ENCODE measurements around the gene DDX47. TPM values are rescaled to one million over a fixed set of nuclear protein-coding genes. Genes with fewer than 3 reads are reported as not detected.
"Not testable (repeated sequence)": the region's sequence is repeated elsewhere in the genome, so short reads cannot be mapped to it uniquely, and the experiment has no call there.

The DDX47 gene
- total RNA-seq, 2 experiments from 2014 or later = 56.8 to 57.8 TPM

GRCh38 chr12:12810553-12811021 lies 2.6 kb upstream of the DDX47 start:
- CTCF ChIA-PET = interaction anchor here (0.8 to 1.6 kb wide), 3 partner anchors 22 to 401 kb away, joined by 3 to 16 read pairs (median 3); no protein-coding TSS in a partner anchor
- no peak for ATAC-seq
- Mint-ChIP-seq H3K9me3 (ENCODE audit: insufficient read depth) (no peaks in the 10 kb centered on the region), H3K36me3 (ENCODE audit: low read depth) (peaks cover 25% of the 10 kb centered on the region), H3K27ac (no peak overlapping the region), H3K4me1 (ENCODE audit: low read depth) (peaks cover 85% of the 10 kb centered on the region), H3K4me3 (no peak overlapping the region), H3K27me3 (ENCODE audit: low read depth) (no peaks in the 10 kb centered on the region)
- DNase-seq = no peak
- POLR2A ChIA-PET = interaction anchor here (1.1 to 1.2 kb wide), 2 partner anchors 24 to 453 kb away, joined by 3 to 5 read pairs; partner anchors contain the start of gene BORCS5

DNA sequence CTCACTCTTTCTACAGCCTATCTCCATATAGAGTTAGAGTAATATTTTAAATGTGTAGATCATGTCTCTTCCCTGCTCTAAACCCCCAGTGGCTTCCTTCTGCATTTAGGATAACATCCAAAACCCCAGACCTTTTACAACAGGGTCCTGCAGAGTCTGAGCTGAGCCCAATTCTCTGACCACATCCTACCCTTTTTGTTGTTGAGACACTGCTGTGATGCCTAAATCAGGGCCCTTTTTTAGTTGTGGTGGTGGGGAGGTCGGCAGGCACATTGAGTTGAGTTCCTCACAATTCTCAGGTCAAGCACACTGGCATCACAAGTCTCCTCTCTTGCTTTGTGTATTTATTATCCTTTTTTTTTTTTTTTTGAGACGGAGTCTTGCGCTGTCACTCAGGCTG lies 1.8 kb upstream of the DDX47 start:
- Mint-ChIP-seq H3K27me3 (ENCODE audit: low read depth) (no peaks in the 10 kb centered on the region), H3K27ac (peak overlapping the region; percentile 69), H3K9me3 (ENCODE audit: insufficient read depth) (no peaks in the 10 kb centered on the region), H3K4me3 (no peak overlapping the region), H3K4me1 (ENCODE audit: low read depth) (peaks cover 86% of the 10 kb centered on the region), H3K36me3 (ENCODE audit: low read depth) (peaks cover 32% of the 10 kb centered on the region)
- CTCF ChIA-PET = interaction anchor here (0.8 to 1.6 kb wide), 3 partner anchors 23 to 400 kb away, joined by 3 to 16 read pairs (median 3); no protein-coding TSS in a partner anchor
- POLR2A ChIA-PET = interaction anchor here (1.1 to 1.3 kb wide), 3 partner anchors 8 to 454 kb away, joined by 3 to 5 read pairs (median 4); partner anchors contain the start of gene BORCS5
- DNase-seq (peak; percentile 34), ATAC-seq (no peak)

DNA sequence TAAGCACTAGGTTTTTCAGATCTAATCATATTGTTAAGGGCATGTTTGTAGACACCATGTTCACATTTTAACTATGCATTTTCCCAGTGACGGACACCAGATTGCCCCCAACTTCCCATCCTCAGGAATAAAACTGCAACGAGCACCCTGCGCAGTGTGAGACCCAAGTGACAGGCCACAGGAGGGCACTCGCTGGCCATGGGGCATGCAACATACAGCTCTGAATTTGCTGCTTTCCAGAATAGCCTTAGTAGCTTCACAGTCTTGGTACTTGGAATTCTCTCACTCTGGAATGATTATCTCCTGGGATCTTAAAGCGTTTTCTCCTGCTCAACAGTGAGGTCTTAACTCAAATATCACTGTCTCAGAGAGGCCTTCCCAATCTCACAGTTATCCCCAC lies 972 bp upstream of the DDX47 start:
- Mint-ChIP-seq H3K4me3 (no peak overlapping the region), H3K9me3 (ENCODE audit: insufficient read depth) (no peaks in the 10 kb centered on the region), H3K36me3 (ENCODE audit: low read depth) (peaks cover 37% of the 10 kb centered on the region), H3K27me3 (ENCODE audit: low read depth) (no peaks in the 10 kb centered on the region), H3K4me1 (ENCODE audit: low read depth) (peaks cover 86% of the 10 kb centered on the region), H3K27ac (no peak overlapping the region)
- DNase-seq (no peak), ATAC-seq (no peak)
- ChIA-PET POLR2A (interaction anchor here (1.0 to 1.3 kb wide), 2 partner anchors 9 to 25 kb away, joined by 3 to 4 read pairs; no protein-coding TSS in a partner anchor), CTCF (interaction anchor here (0.9 to 5.0 kb wide), 7 partner anchors 9 to 75 kb away, joined by 4 to 65 read pairs (median 15); no protein-coding TSS in a partner anchor)

DNA sequence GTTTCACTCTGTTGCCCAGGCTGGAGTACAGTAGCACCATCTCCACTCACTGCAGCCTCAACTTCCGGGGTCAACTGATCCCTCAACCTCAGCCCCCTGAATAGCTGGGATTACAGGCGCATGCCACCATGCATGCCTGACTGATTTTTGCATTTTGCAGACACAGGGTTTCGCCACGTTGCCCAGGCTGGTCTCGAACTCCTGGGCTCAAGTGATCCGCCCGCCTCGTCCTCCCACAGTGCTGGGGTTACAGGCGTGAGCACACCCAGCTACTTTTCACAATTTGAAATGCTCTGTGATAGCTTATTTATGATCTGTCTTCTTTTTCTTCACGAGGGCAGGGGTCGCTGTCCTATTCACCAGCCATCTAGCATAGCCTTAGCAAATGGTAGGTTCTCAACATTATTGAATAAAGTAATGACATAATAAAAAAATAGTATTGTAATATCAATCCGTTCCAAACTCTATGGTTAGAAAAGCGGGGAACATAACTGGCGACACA lies 477 bp upstream of the DDX47 start:
- CTCF ChIA-PET = interaction anchor here (0.9 to 5.0 kb wide), 11 partner anchors 8 to 76 kb away, joined by 3 to 65 read pairs (median 4); no protein-coding TSS in a partner anchor

GRCh38 chr12:12817616-12818015 lies 4.5 kb downstream of the DDX47 start:
- H3K9me3 Mint-ChIP-seq (ENCODE audit: insufficient read depth) = no peaks in the 10 kb centered on the region
- ChIA-PET POLR2A (no interaction called here), CTCF (interaction anchor here (3.2 kb wide), 1 partner anchor 19 kb away, joined by 11 read pairs; no protein-coding TSS in a partner anchor)
- peaks cover 76% of the 10 kb centered on the region for H3K36me3 Mint-ChIP-seq (ENCODE audit: low read depth)
- H3K27me3 Mint-ChIP-seq (ENCODE audit: low read depth) = no peaks in the 10 kb centered on the region
- no peak for DNase-seq
- H3K4me1 Mint-ChIP-seq (ENCODE audit: low read depth) = peaks cover 55% of the 10 kb centered on the region
- no peak overlapping the region for H3K27ac Mint-ChIP-seq
- no peak for ATAC-seq
- no peak overlapping the region for H3K4me3 Mint-ChIP-seq

More for the DNA sequence above, 477 bp upstream of the DDX47 start:
- H3K27me3 Mint-ChIP-seq (ENCODE audit: low read depth) = no peaks in the 10 kb centered on the region
- peak overlapping the region; percentile 93 for H3K4me3 Mint-ChIP-seq
- ATAC-seq (no peak), DNase-seq (no peak)
- peaks cover 82% of the 10 kb centered on the region for H3K4me1 Mint-ChIP-seq (ENCODE audit: low read depth)
- POLR2A ChIA-PET = interaction anchor here (0.9 to 1.6 kb wide), 5 partner anchors 9 to 97 kb away, joined by 3 to 4 read pairs (median 3); no protein-coding TSS in a partner anchor
- H3K27ac Mint-ChIP-seq = peak overlapping the region; percentile 88
- H3K36me3 Mint-ChIP-seq (ENCODE audit: low read depth) = peaks cover 41% of the 10 kb centered on the region
- H3K9me3 Mint-ChIP-seq (ENCODE audit: insufficient read depth) = no peaks in the 10 kb centered on the region

DNA sequence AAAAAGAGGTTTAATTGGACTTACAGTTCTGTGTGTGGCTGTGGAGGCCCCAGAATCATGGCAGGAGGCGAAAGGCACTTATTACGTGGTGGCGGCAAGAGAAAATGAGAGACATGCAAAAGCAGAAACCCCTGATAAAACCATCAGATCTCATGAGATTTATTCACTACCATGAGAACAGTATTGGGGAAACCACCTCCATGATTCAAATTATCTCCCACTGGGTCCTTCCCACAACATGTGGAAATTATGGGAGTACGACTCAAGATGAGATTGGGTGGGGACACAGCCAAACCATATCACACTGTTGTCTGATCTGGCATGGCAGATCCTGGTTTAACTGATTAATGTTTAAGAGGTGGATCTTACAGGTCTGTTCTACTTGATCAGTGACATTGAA lies 5.6 kb downstream of the DDX47 start:
- ChIA-PET POLR2A (interaction anchor here (0.5 to 0.6 kb wide), 3 partner anchors 31 to 353 kb away, joined by 3 read pairs; no protein-coding TSS in a partner anchor), CTCF (interaction anchor here (1.4 kb wide), 1 partner anchor 30 kb away, joined by 9 read pairs; no protein-coding TSS in a partner anchor)
- no peaks in the 10 kb centered on the region for H3K9me3 Mint-ChIP-seq (ENCODE audit: insufficient read depth)
- no peak overlapping the region for H3K27ac Mint-ChIP-seq
- H3K4me3 Mint-ChIP-seq = no peak overlapping the region
- DNase-seq (no peak), ATAC-seq (no peak)
- H3K27me3 Mint-ChIP-seq (ENCODE audit: low read depth) = no peaks in the 10 kb centered on the region
- H3K36me3 Mint-ChIP-seq (ENCODE audit: low read depth) = peaks cover 80% of the 10 kb centered on the region
- peaks cover 48% of the 10 kb centered on the region for H3K4me1 Mint-ChIP-seq (ENCODE audit: low read depth)

GRCh38 chr12:12819221-12819620 lies 6.1 kb downstream of the DDX47 start:
- Mint-ChIP-seq H3K27me3 (ENCODE audit: low read depth) (no peaks in the 10 kb centered on the region), H3K36me3 (ENCODE audit: low read depth) (peaks cover 80% of the 10 kb centered on the region), H3K4me1 (ENCODE audit: low read depth) (peaks cover 43% of the 10 kb centered on the region), H3K9me3 (ENCODE audit: insufficient read depth) (no peaks in the 10 kb centered on the region), H3K27ac (no peak overlapping the region), H3K4me3 (no peak overlapping the region)
- no peak for DNase-seq
- no peak for ATAC-seq
- ChIA-PET CTCF (interaction anchor here (1.4 kb wide), 1 partner anchor 30 kb away, joined by 9 read pairs; no protein-coding TSS in a partner anchor), POLR2A (interaction anchor here (0.5 to 0.6 kb wide), 3 partner anchors 31 to 353 kb away, joined by 3 read pairs; no protein-coding TSS in a partner anchor)

DNA sequence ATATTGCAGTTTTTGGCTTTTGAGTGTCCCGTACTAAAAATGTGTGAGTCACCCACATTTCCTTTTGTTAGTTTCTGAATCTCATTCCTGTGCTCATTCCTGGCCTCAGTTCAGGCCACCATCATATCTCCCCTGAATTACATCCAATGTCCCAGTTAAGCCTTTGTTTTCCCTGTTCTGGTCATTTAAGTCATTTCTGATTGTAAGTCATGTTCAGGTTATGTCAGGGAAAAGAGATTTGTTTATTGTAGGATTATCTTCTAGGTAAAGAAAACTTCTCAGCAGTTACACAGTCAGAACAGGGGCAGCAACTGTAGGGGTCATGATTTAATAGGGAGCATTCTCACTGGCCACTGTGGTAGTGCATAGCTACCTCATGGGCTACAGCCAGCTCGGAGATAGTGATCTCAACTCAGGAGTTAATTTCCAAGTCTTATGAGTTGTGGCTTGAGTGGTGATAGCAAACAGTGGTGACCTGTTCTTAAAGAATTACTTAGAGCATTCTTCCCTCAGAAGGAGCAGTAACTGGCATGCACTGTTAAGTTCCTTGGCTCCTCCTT lies 6.7 kb downstream of the DDX47 start:
- Mint-ChIP-seq H3K9me3 (ENCODE audit: insufficient read depth) (no peaks in the 10 kb centered on the region), H3K4me1 (ENCODE audit: low read depth) (peaks cover 37% of the 10 kb centered on the region), H3K36me3 (ENCODE audit: low read depth) (peaks cover 78% of the 10 kb centered on the region), H3K27me3 (ENCODE audit: low read depth) (no peaks in the 10 kb centered on the region), H3K27ac (no peak overlapping the region), H3K4me3 (no peak overlapping the region)
- DNase-seq (no peak), ATAC-seq (no peak)
- ChIA-PET POLR2A (no interaction called here), CTCF (interaction anchor here (1.4 kb wide), 1 partner anchor 31 kb away, joined by 9 read pairs; no protein-coding TSS in a partner anchor)

- DNase-seq; H3K27ac Mint-ChIP-seq; H3K27me3 Mint-ChIP-seq (ENCODE audit: low read depth); POLR2A ChIA-PET; H3K4me3 Mint-ChIP-seq; H3K9me3 Mint-ChIP-seq (ENCODE audit: insufficient read depth); ATAC-seq: not testable (repeated sequence)
- Mint-ChIP-seq H3K36me3 (ENCODE audit: low read depth) (peaks cover 79% of the 10 kb centered on the region), H3K4me1 (ENCODE audit: low read depth) (peaks cover 35% of the 10 kb centered on the region)
- CTCF ChIA-PET = interaction anchor here (1.0 kb wide), 1 partner anchor 16 kb away, joined by 4 read pairs; no protein-coding TSS in a partner anchor
These were observed 7.2 kb downstream of the DDX47 start for GRCh38 chr12:12820376-12820775.

DNA sequence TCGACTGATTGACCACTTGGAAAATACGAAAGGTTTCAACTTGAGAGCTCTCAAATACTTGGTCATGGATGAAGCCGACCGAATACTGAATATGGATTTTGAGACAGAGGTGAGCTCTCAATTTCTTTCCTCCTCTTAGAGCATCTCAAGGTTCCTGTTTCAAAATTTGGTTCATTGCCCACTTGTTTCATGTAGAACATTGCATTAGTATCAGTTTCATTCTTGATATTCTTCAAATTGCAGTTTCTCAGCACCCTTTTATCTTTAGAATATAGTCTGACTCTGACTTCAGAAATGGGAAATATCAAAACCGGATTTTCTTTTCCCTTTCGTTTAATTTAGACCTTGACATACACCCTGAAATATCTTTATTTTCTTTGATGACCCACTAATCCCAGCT lies 8.8 kb downstream of the DDX47 start:
- peaks cover 70% of the 10 kb centered on the region for H3K36me3 Mint-ChIP-seq (ENCODE audit: low read depth)
- peaks cover 20% of the 10 kb centered on the region for H3K4me1 Mint-ChIP-seq (ENCODE audit: low read depth)
- H3K9me3 Mint-ChIP-seq (ENCODE audit: insufficient read depth) = no peaks in the 10 kb centered on the region
- ChIA-PET CTCF (interaction anchor here (0.9 to 3.3 kb wide), 3 partner anchors 9 to 32 kb away, joined by 3 to 17 read pairs (median 7); partner anchors contain the start of gene DDX47), POLR2A (interaction anchor here (0.9 kb wide), 1 partner anchor 16 kb away, joined by 3 read pairs; no protein-coding TSS in a partner anchor)
- no peak overlapping the region for H3K27ac Mint-ChIP-seq
- ATAC-seq = no peak
- DNase-seq = no peak
- no peaks in the 10 kb centered on the region for H3K27me3 Mint-ChIP-seq (ENCODE audit: low read depth)
- H3K4me3 Mint-ChIP-seq = no peak overlapping the region

DNA sequence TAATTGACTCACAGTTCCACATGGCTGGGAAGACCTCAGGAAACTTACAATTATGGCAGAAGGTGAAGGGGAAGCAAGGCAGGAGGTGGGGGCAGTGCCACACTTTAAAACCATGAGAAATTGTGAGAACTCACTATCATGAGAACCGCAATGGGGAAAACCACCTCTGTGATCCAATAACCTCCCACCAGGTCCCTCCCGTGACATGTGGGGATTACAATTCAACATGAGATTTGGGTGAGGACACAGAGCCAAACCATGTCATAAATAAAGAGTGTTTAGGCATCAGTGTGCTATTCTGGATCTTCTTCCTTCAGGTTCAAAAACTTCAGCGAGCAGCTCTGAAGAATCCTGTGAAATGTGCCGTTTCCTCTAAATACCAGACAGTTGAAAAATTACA lies 9.7 kb downstream of the DDX47 start:
- ChIA-PET POLR2A (no interaction called here), CTCF (interaction anchor here (1.0 to 3.3 kb wide), 3 partner anchors 10 to 14 kb away, joined by 3 to 17 read pairs (median 7); partner anchors contain the start of gene DDX47)
- no peak overlapping the region for H3K4me3 Mint-ChIP-seq
- no peaks in the 10 kb centered on the region for H3K9me3 Mint-ChIP-seq (ENCODE audit: insufficient read depth)
- ATAC-seq = no peak
- H3K36me3 Mint-ChIP-seq (ENCODE audit: low read depth) = peaks cover 70% of the 10 kb centered on the region
- no peak for DNase-seq
- H3K4me1 Mint-ChIP-seq (ENCODE audit: low read depth) = peaks cover 18% of the 10 kb centered on the region
- H3K27me3 Mint-ChIP-seq (ENCODE audit: low read depth) = no peaks in the 10 kb centered on the region
- H3K27ac Mint-ChIP-seq = no peak overlapping the region

Measured in activated CD8-positive, alpha-beta T cell treated with anti-CD3 and anti-CD28 coated beads, Interleukin-2, amount 10 ng/mL, durations not matched to agents 7 days and 5 days (primary cell).